ENCODE data around the gene MYH9. TPM values are rescaled to one million over a fixed set of nuclear protein-coding genes. Genes with fewer than 3 reads are reported as not detected.
"Not testable (repeated sequence)": the region's sequence is repeated elsewhere in the genome, so short reads cannot be mapped to it uniquely, and the experiment has no call there.

Gene MYH9
- total and polyA plus RNA-seq, 7 donors: 35.6 to 214 (median 92.0) TPM

DNA sequence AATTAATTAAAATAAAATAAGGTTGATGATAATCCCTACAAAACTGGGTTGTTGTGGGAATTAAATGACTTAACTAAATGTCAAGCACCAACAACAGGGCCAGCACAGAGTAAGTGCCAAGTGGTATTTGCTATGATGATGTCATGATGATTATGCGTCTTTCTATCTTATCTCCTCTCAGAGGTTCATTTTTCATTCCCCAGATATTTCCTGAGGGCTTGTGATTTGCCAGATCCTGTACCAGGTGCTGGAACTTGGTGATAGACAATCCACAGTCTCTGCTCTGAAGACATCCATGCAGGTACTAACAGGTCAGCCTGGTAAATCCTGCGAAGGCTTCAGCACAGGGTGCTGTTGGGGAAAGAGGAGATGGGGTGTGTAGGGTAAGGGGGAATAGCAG lies 8.1 kb upstream of the MYH9 start:
- DNase-seq: no peak
- intact Hi-C loops (cut with DNase I): no loop called here
- no peaks in the 10 kb centered on the region for H3K36me3 ChIP-seq (ENCODE audit: insufficient read depth in 1 of 2, low read depth in 1 of 2)
- no peak for TF ChIP-seq CTCF (IDR thresholded peaks at IDR 0.05)
- no peaks in the 10 kb centered on the region for H3K27me3 ChIP-seq (ENCODE audit: insufficient read depth in 3 of 3, low read length in 2 of 3)
- no peak overlapping the region for H3K27ac ChIP-seq
- no peaks in the 10 kb centered on the region for H3K4me1 ChIP-seq
- WGBS, 3 donors: 78 to 83% (median 81%) methylated on average over 2 of the region's 2 CpGs
- no peak for ATAC-seq
- H3K4me3 ChIP-seq: no peak overlapping the region
- H3K9me3 ChIP-seq: no peaks in the 10 kb centered on the region

GRCh38 chr22:36395055-36395849 lies 7.5 kb upstream of the MYH9 start:
- TF ChIP-seq CTCF (IDR thresholded peaks at IDR 0.05): no peak
- DNase-seq (no peak), ATAC-seq (no peak)
- H3K36me3 ChIP-seq (ENCODE audit: insufficient read depth in 1 of 2, low read depth in 1 of 2): no peaks in the 10 kb centered on the region
- intact Hi-C loops (cut with DNase I): no loop called here
- H3K27me3 ChIP-seq (ENCODE audit: insufficient read depth in 3 of 3, low read length in 2 of 3): no peaks in the 10 kb centered on the region
- H3K27ac ChIP-seq: no peak overlapping the region
- WGBS, 3 donors: 77 to 90% (median 81%) methylated on average over 12 of the region's 12 CpGs
- H3K9me3 ChIP-seq: no peaks in the 10 kb centered on the region
- no peaks in the 10 kb centered on the region for H3K4me1 ChIP-seq
- no peak overlapping the region for H3K4me3 ChIP-seq

- WGBS, 3 donors: 92 to 96% (median 92%) methylated on average over 3 of the region's 3 CpGs
- Histone ChIP-seq H3K27ac (no peak overlapping the region), H3K4me1 (no peaks in the 10 kb centered on the region), H3K36me3 (ENCODE audit: insufficient read depth in 1 of 2, low read depth in 1 of 2) (no peaks in the 10 kb centered on the region), H3K4me3 (no peak overlapping the region), H3K9me3 (no peaks in the 10 kb centered on the region), H3K27me3 (ENCODE audit: insufficient read depth in 3 of 3, low read length in 2 of 3) (no peaks in the 10 kb centered on the region)
- TF ChIP-seq CTCF (IDR thresholded peaks at IDR 0.05): no peak
- intact Hi-C loops (cut with DNase I): no loop called here
- DNase-seq: no peak
- no peak for ATAC-seq
These were observed 3.9 kb upstream of the MYH9 start for GRCh38 chr22:36391638-36392037.

- not testable (repeated sequence) for H3K36me3 ChIP-seq (ENCODE audit: insufficient read depth in 1 of 2, low read depth in 1 of 2); H3K9me3 ChIP-seq; ATAC-seq; H3K27me3 ChIP-seq (ENCODE audit: insufficient read depth in 3 of 3, low read length in 2 of 3); DNase-seq
- Histone ChIP-seq H3K4me3 (peak overlapping the region; percentile 87), H3K27ac (peak overlapping the region; percentile 95), H3K4me1 (peaks cover 17% of the 10 kb centered on the region)
- intact Hi-C loops (cut with DNase I): loop anchor here (5.0 kb wide), 3 partner anchors 57 to 73 kb away; no protein-coding TSS in a partner anchor
- 91 to 93% (median 92%) methylated on average over 14 of the region's 14 CpGs for WGBS, 3 donors
These were observed 1.4 kb upstream of the MYH9 start for GRCh38 chr22:36389122-36389521.

DNA sequence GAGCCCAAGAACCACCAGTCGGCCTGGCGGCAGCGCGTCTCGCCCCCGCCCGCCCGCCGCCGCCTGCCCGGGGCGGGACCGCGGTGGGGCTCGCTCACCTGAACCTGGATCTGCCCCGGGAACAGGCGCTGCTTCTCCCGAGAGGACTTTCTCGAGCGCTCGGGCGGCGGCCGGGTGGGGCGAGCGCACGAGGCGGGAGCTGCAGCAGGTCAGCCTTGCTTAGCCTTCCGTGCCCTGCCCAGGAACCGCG lies 133 bp downstream of the MYH9 start:
- ATAC-seq: peak; percentile 10 to 33 (median 28)
- Histone ChIP-seq H3K36me3 (ENCODE audit: insufficient read depth in 1 of 2, low read depth in 1 of 2) (peaks cover 0 to 5% of the 10 kb centered on the region in 2 donors), H3K9me3 (no peaks in the 10 kb centered on the region), H3K27me3 (ENCODE audit: insufficient read depth in 3 of 3, low read length in 2 of 3) (no peaks in the 10 kb centered on the region), H3K27ac (peak overlapping the region; percentile 95), H3K4me1 (peaks cover 32% of the 10 kb centered on the region), H3K4me3 (peak overlapping the region; percentile 87)
- intact Hi-C loops (cut with DNase I): loop anchor here (2.0 to 5.0 kb wide), 4 partner anchors 55 to 77 kb away; no protein-coding TSS in a partner anchor
- DNase-seq: no peak
- 0 to 1% (median 0%) methylated on average over 18 to 31 of the region's 31 CpGs for WGBS, 3 donors
- TF ChIP-seq CTCF (IDR thresholded peaks at IDR 0.05): no peak

Measured in psoas muscle (tissue), 8 donors.